GM23338 (cell line): ENCODE results near the gene ALG9. TPM values are rescaled to one million over a fixed set of nuclear protein-coding genes. Genes with fewer than 3 reads are reported as not detected.

Experiments
- ATAC-seq: fragments of 200-7000 bp; cut with Tn5 transposase; 3 replicates; pipeline ENCODE4 v1.9.1; 2020
- DNase-seq: peaks from one replicate; pipeline ENCODE4 v3.0.0-alpha.2; 2015; ENCODE audit warnings: low spot score
- H2AFZ ChIP-seq: fragments of 200-600 bp; sonication (generic); 2 replicates; pipeline ENCODE4 v1.8.0; 2016; ENCODE audit warnings: antibody characterized with exemption, mild to moderate bottlenecking, moderate library complexity
- H3F3A ChIP-seq: fragments of 200-600 bp; sonication (generic); replicated peaks from 2 replicates; pipeline ENCODE4 v1.8.0; 2017; ENCODE audit warnings: antibody characterized with exemption, mixed run types, low read depth
- H3K27ac ChIP-seq: fragments of 200-600 bp; sonication (generic); 2 replicates; pipeline ENCODE4 v1.6.1; 2016; ENCODE audit warnings: low read depth
- H3K27me3 ChIP-seq: fragments of 200-600 bp; sonication (generic); 2 replicates; pipeline ENCODE4 v1.8.0; 2016; ENCODE audit warnings: mild to moderate bottlenecking, mixed run types, moderate library complexity; ENCODE audit not compliant: insufficient read depth
- H3K36me3 ChIP-seq: fragments of 200-600 bp; sonication (generic); 2 replicates; pipeline ENCODE4 v1.8.0; 2016; ENCODE audit warnings: mild to moderate bottlenecking; ENCODE audit not compliant: insufficient read depth
- H3K4me1 ChIP-seq: fragments of 200-600 bp; sonication (generic); 2 replicates; pipeline ENCODE4 v1.8.0; 2016; ENCODE audit warnings: mild to moderate bottlenecking, moderate library complexity; ENCODE audit not compliant: insufficient read depth
- H3K4me2 ChIP-seq: fragments of 200-600 bp; sonication (generic); 2 replicates; pipeline ENCODE4 v1.7.1; 2017; ENCODE audit warnings: mixed run types
- H3K4me3 ChIP-seq: fragments of 200-600 bp; sonication (generic); 2 replicates; pipeline ENCODE4 v1.6.1; 2016; ENCODE audit warnings: mixed run types
- H3K79me2 ChIP-seq: fragments of 200-600 bp; sonication (generic); replicated peaks from 2 replicates; pipeline ENCODE4 v1.8.0; 2017; ENCODE audit warnings: mild to moderate bottlenecking; ENCODE audit not compliant: insufficient read depth
- H3K9me2 ChIP-seq: fragments of 200-600 bp; sonication (generic); 2 replicates; pipeline ENCODE4 v1.8.0; 2017; ENCODE audit not compliant: insufficient read depth
- H4K20me1 ChIP-seq: fragments of 200-600 bp; sonication (generic); replicated peaks from 2 replicates; pipeline ENCODE4 v1.8.0; 2017; ENCODE audit warnings: mild to moderate bottlenecking; ENCODE audit not compliant: insufficient read depth
- H3K27ac Mint-ChIP-seq: 2 replicates; pipeline ENCODE4 v1.8.0; 2020; ENCODE audit warnings: inconsistent platforms, mild to moderate bottlenecking, moderate library complexity, mixed read lengths
- H3K27me3 Mint-ChIP-seq: 3 replicates; pipeline ENCODE4 v1.8.0; 2022; ENCODE audit warnings: low read depth, mild to moderate bottlenecking, moderate library complexity, mixed read lengths, inconsistent platforms; ENCODE audit not compliant: insufficient read depth, poor library complexity
- H3K36me3 Mint-ChIP-seq: 3 replicates; pipeline ENCODE4 v1.8.0; 2021; ENCODE audit warnings: low read depth, mild to moderate bottlenecking, inconsistent platforms, moderate library complexity, mixed read lengths
- H3K4me1 Mint-ChIP-seq: 3 replicates; pipeline ENCODE4 v1.8.0; 2020; ENCODE audit warnings: mild to moderate bottlenecking, inconsistent platforms, mixed read lengths
- H3K4me3 Mint-ChIP-seq: 3 replicates; pipeline ENCODE4 v1.8.0; 2021; ENCODE audit warnings: moderate library complexity, mild to moderate bottlenecking, inconsistent platforms, mixed read lengths
- H3K9me3 Mint-ChIP-seq: 3 replicates; pipeline ENCODE4 v1.8.0; 2020; ENCODE audit warnings: moderate library complexity, mild to moderate bottlenecking, inconsistent platforms, mixed read lengths
- CREB1 ChIP-seq: fragments of 250-450 bp; sonication (Bioruptor Pico); IDR thresholded peaks from 2 replicates; pipeline ENCODE4 v1.5.0; 2020; ENCODE audit warnings: low read depth, mild to moderate bottlenecking, moderate library complexity
- EZH2phosphoT487 ChIP-seq: fragments of 200-600 bp; sonication (generic); IDR thresholded peaks from one replicate; pipeline ENCODE4 v1.8.1; 2018; ENCODE audit warnings: antibody characterized with exemption; ENCODE audit not compliant: unreplicated experiment
- JUNB ChIP-seq: IDR thresholded peaks from one replicate; pipeline ENCODE4 v1.6.1; 2016; ENCODE audit warnings: antibody characterized with exemption; ENCODE audit not compliant: unreplicated experiment
- POLR2AphosphoS5 ChIP-seq: IDR thresholded peaks from 2 replicates; pipeline ENCODE4 v1.6.1; 2016; ENCODE audit warnings: antibody characterized with exemption, low read depth
- STAT1 ChIP-seq: IDR thresholded peaks from one replicate; pipeline ENCODE4 v1.6.1; 2016; ENCODE audit warnings: antibody characterized with exemption; ENCODE audit not compliant: unreplicated experiment
- ZNF114 ChIP-seq: fragments of 250-450 bp; sonication (Bioruptor Pico); IDR thresholded peaks from 2 replicates; pipeline ENCODE4 v1.5.0; 2020; ENCODE audit warnings: mild to moderate bottlenecking, moderate library complexity
- ZNF331 ChIP-seq: fragments of 250-450 bp; sonication (Bioruptor Pico); IDR thresholded peaks from 2 replicates; pipeline ENCODE4 v1.5.0; 2020; ENCODE audit warnings: low read depth, mild to moderate bottlenecking, moderate library complexity
- polyA plus RNA-seq: library from polyadenylated mRNA; unstranded; fragments of >200 nt; fragmentation: Nextera tagmentation; extraction: Ambion mirVana; gene quantifications from 2 replicates; pipeline ENCODE4 v1.2.1, GENCODE V29; 2016
- total RNA-seq: library from RNA; depleted of rRNA; stranded (reverse); fragments of >200 nt; shearing (Covaris generic); gene quantifications from 2 replicates; pipeline ENCODE4 v1.2.3, GENCODE V29; 2014
- TF ChIP-seq, protein P1 (sequence below), 2 experiments: fragments of 200-600 bp in 1 of 2; sonication (generic) in 1 of 2; conservative IDR thresholded peaks; 2 replicates each; pipeline versions ENCODE4 v1.5.1 to v1.6.1; 2016 to 2017; ENCODE audit warnings: antibody characterized with exemption in 2 of 2, low read depth in 2 of 2, mild to moderate bottlenecking in 2 of 2, moderate library complexity in 1 of 2
- TF ChIP-seq, protein P2 (sequence below): IDR thresholded peaks from 2 replicates; pipeline ENCODE4 v1.6.1; 2016; ENCODE audit warnings: antibody characterized with exemption
- TF ChIP-seq, protein P3 (sequence below): IDR thresholded peaks from one replicate; pipeline ENCODE4 v1.6.1; 2018; ENCODE audit warnings: antibody characterized with exemption; ENCODE audit not compliant: unreplicated experiment

ALG9 gene
- total and polyA plus RNA-seq, 2 experiments from 2014 or later, result 25.4 to 31.1 TPM

- Mint-ChIP-seq H3K4me1 (peaks cover 38% of the 10 kb centered on the region), H3K4me3 (peak within 1 kb of the TSS; percentile 39; the same call in 1 of the 3 replicates), H3K27me3 (peaks cover 11% of the 10 kb centered on the region), H3K9me3 (no peaks in the 10 kb centered on the region; the same call in 2 of the 3 replicates), H3K27ac (no peak within 1 kb of the TSS; the same call in none of the 2 replicates), H3K36me3 (no peaks in the 10 kb centered on the region)
- Histone ChIP-seq H2AFZ (peak within 1 kb of the TSS; percentile 91), H3K79me2 (no peaks in the 10 kb centered on the region), H4K20me1 (no peaks in the 10 kb centered on the region), H3K4me1 (peaks cover 30% of the 10 kb centered on the region), H3K27me3 (no peaks in the 10 kb centered on the region), H3K36me3 (no peaks in the 10 kb centered on the region), H3K27ac (no peak within 1 kb of the TSS), H3K9me2 (no peaks in the 10 kb centered on the region), H3K4me3 (peak within 1 kb of the TSS; percentile 37; the same call in 1 of the 2 replicates), H3K4me2 (peak within 1 kb of the TSS; percentile 75), H3F3A (peaks cover 3% of the 10 kb centered on the region; the same call in 1 of the 2 replicates)
- DNase-seq (peak; percentile 33), ATAC-seq (peak; percentile 50)
- TF ChIP-seq, protein P1, sequence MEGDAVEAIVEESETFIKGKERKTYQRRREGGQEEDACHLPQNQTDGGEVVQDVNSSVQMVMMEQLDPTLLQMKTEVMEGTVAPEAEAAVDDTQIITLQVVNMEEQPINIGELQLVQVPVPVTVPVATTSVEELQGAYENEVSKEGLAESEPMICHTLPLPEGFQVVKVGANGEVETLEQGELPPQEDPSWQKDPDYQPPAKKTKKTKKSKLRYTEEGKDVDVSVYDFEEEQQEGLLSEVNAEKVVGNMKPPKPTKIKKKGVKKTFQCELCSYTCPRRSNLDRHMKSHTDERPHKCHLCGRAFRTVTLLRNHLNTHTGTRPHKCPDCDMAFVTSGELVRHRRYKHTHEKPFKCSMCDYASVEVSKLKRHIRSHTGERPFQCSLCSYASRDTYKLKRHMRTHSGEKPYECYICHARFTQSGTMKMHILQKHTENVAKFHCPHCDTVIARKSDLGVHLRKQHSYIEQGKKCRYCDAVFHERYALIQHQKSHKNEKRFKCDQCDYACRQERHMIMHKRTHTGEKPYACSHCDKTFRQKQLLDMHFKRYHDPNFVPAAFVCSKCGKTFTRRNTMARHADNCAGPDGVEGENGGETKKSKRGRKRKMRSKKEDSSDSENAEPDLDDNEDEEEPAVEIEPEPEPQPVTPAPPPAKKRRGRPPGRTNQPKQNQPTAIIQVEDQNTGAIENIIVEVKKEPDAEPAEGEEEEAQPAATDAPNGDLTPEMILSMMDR (conservative IDR thresholded peaks at IDR 0.05; ENCODE audit: low read depth in 2 of 2), result no peak
- no peak for TF ChIP-seq ZNF114
- no peak for TF ChIP-seq STAT1
These were observed 41.2 kb upstream of the ALG9 start, which contains the start of gene HSPB2 for GRCh38 chr11:111912535-111912934. HSPB2 (plus strand) TSS chr11:111912734; CDS start chr11:111912830, 96 bp downstream.

DNA sequence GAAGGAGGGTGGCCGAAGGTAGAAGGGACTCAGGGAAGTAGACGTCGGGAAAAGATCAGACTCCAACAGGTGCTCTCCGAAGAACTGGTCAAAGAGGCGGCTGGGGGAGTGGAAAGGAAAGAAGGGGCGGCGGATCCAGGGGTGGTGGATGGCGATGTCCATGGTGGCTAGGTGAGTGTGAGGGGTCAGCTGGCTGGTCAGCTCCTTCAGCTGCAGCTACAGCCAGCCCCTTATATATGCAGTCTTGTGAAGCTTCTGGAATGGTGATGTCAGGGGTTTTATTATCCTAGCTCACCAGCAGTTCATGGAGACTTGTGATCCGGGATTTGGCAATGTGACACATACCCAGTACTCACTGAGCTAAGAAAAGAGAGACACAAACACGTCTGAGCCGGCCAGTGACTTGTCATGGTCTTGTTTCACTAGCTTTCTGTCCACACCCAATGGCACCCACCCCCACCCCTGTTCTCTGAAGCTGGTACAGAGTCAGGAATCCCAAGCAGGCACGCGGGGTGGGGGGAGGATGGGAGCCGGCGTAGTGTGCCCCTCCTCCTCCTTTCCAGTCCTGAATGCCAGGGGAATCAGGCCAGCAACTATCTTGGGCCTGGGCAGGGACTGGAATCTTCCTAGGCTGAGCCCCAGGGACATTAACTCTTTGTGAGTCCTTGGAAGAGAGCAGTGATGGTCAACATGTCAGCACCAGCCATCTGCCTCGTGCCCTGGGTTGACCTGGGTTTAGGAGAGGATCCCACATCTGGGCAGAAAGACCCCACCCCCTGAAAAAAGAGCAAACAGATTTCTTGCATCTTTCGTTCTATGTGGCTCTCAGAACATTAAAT lies 40.4 kb upstream of the ALG9 start, which contains the start of gene CRYAB:
TSS of gene CRYAB (minus strand) at position 208 of the 839 bp plus-strand sequence. CDS start at position 162, 46 bp downstream.
- no peaks in the 10 kb centered on the region for H4K20me1 ChIP-seq
- Mint-ChIP-seq H3K4me3 (peak within 1 kb of the TSS; percentile 39; the same call in 1 of the 3 replicates), H3K9me3 (no peaks in the 10 kb centered on the region; the same call in 2 of the 3 replicates), H3K4me1 (peaks cover 35% of the 10 kb centered on the region), H3K27me3 (peaks cover 8% of the 10 kb centered on the region), H3K36me3 (no peaks in the 10 kb centered on the region), H3K27ac (no peak within 1 kb of the TSS; the same call in none of the 2 replicates)
- ATAC-seq, result peak; percentile 75
- H3K9me2 ChIP-seq, result no peaks in the 10 kb centered on the region
- peak; percentile 62 for DNase-seq
- H3K36me3 ChIP-seq, result no peaks in the 10 kb centered on the region
- peaks cover 30% of the 10 kb centered on the region for H3K4me1 ChIP-seq
- H3K27ac ChIP-seq, result no peak within 1 kb of the TSS
- no peaks in the 10 kb centered on the region for H3K27me3 ChIP-seq
- peak within 1 kb of the TSS; percentile 75 for H3K4me2 ChIP-seq
- H3K79me2 ChIP-seq, result no peaks in the 10 kb centered on the region
- H2AFZ ChIP-seq, result peak within 1 kb of the TSS; percentile 91
- peak within 1 kb of the TSS; percentile 37; the same call in 1 of the 2 replicates for H3K4me3 ChIP-seq
- no peaks in the 10 kb centered on the region for H3F3A ChIP-seq
- TF ChIP-seq ZNF331 (CRISPR knock-in tag) (no peak), ZNF114 (no peak), JUNB (no peak), CREB1 (CRISPR knock-in tag) (no peak), POLR2AphosphoS5 (no peak), EZH2phosphoT487 (no peak)
- TF ChIP-seq, protein P1 (conservative IDR thresholded peaks at IDR 0.05; ENCODE audit: low read depth in 2 of 2), result no peak
- TF ChIP-seq, protein P2, sequence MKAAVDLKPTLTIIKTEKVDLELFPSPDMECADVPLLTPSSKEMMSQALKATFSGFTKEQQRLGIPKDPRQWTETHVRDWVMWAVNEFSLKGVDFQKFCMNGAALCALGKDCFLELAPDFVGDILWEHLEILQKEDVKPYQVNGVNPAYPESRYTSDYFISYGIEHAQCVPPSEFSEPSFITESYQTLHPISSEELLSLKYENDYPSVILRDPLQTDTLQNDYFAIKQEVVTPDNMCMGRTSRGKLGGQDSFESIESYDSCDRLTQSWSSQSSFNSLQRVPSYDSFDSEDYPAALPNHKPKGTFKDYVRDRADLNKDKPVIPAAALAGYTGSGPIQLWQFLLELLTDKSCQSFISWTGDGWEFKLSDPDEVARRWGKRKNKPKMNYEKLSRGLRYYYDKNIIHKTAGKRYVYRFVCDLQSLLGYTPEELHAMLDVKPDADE, result no peak
- TF ChIP-seq, protein P3, sequence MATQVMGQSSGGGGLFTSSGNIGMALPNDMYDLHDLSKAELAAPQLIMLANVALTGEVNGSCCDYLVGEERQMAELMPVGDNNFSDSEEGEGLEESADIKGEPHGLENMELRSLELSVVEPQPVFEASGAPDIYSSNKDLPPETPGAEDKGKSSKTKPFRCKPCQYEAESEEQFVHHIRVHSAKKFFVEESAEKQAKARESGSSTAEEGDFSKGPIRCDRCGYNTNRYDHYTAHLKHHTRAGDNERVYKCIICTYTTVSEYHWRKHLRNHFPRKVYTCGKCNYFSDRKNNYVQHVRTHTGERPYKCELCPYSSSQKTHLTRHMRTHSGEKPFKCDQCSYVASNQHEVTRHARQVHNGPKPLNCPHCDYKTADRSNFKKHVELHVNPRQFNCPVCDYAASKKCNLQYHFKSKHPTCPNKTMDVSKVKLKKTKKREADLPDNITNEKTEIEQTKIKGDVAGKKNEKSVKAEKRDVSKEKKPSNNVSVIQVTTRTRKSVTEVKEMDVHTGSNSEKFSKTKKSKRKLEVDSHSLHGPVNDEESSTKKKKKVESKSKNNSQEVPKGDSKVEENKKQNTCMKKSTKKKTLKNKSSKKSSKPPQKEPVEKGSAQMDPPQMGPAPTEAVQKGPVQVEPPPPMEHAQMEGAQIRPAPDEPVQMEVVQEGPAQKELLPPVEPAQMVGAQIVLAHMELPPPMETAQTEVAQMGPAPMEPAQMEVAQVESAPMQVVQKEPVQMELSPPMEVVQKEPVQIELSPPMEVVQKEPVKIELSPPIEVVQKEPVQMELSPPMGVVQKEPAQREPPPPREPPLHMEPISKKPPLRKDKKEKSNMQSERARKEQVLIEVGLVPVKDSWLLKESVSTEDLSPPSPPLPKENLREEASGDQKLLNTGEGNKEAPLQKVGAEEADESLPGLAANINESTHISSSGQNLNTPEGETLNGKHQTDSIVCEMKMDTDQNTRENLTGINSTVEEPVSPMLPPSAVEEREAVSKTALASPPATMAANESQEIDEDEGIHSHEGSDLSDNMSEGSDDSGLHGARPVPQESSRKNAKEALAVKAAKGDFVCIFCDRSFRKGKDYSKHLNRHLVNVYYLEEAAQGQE, result no peak
